Measurements from ENCODE around the gene TFB2M.
A peak's percentile ranks its signal among the peaks of the same experiment; 100 is the strongest.
"Not testable (repeated sequence)": the region's sequence is repeated elsewhere in the genome, so short reads cannot be mapped to it uniquely, and the experiment has no call there.

Gene TFB2M

GRCh38 chr1:246566128-246566812 is at the start of gene TFB2M, which contains the start of gene CNST:
TFB2M (minus strand) TSS chr1:246566261; CDS start chr1:246566138, 123 bp downstream.
CNST (plus strand) TSS chr1:246566456; CDS start chr1:246591563, 25,107 bp downstream.
- peak; percentile 84 to 98 (median 96) for DNase-seq

- DNase-seq: no peak
These were observed 47.2 kb upstream of the TFB2M start for GRCh38 chr1:246613096-246613758.

GRCh38 chr1:246609632-246610031 is 43.6 kb upstream of the TFB2M start:
- DNase-seq: no peak

GRCh38 chr1:246608616-246609376 is 42.7 kb upstream of the TFB2M start:
- DNase-seq: no peak

GRCh38 chr1:246607462-246607861 is 41.4 kb upstream of the TFB2M start:
- DNase-seq: no peak

- not testable (repeated sequence) for DNase-seq
These were observed 39.2 kb upstream of the TFB2M start for GRCh38 chr1:246605231-246605630.

- no peak for DNase-seq
These were observed 36.1 kb upstream of the TFB2M start for GRCh38 chr1:246602194-246602593.

- no peak for DNase-seq
These were observed 34.5 kb upstream of the TFB2M start for GRCh38 chr1:246600579-246600978.

- no peak for DNase-seq
These were observed 33.3 kb upstream of the TFB2M start for GRCh38 chr1:246599315-246599714.

GRCh38 chr1:246597971-246598370 is 31.9 kb upstream of the TFB2M start:
- no peak for DNase-seq

GRCh38 chr1:246597340-246597739 is 31.3 kb upstream of the TFB2M start:
- DNase-seq: no peak

- DNase-seq: no peak
These were observed 29.1 kb upstream of the TFB2M start for GRCh38 chr1:246595146-246595545.

GRCh38 chr1:246592695-246593094 is 26.6 kb upstream of the TFB2M start:
- no peak for DNase-seq

GRCh38 chr1:246591958-246592357 is 25.9 kb upstream of the TFB2M start:
- DNase-seq: no peak

GRCh38 chr1:246591504-246591903 is 25.4 kb upstream of the TFB2M start:
- DNase-seq: no peak

- no peak for DNase-seq
These were observed 25.0 kb upstream of the TFB2M start for GRCh38 chr1:246591047-246591446.

- not testable (repeated sequence) for DNase-seq
These were observed 23.9 kb upstream of the TFB2M start for GRCh38 chr1:246589919-246590318.

- no peak for DNase-seq
These were observed 22.2 kb upstream of the TFB2M start for GRCh38 chr1:246588159-246588721.

- DNase-seq: no peak
These were observed 21.5 kb upstream of the TFB2M start for GRCh38 chr1:246587606-246588005.

- no peak for DNase-seq
These were observed 21.0 kb upstream of the TFB2M start for GRCh38 chr1:246587032-246587431.

- no peak for DNase-seq
These were observed 17.6 kb upstream of the TFB2M start for GRCh38 chr1:246583448-246584185.
